Activated effector memory CD4-positive, alpha-beta T cell treated with anti-CD3 and anti-CD28 coated beads, Interleukin-2, amount 50 U/mL, for 16 hours (primary cell): Measurements from ENCODE around the gene CLMN.

Source experiments
- DNase-seq: peaks from one replicate; pipeline ENCODE4 v3.0.0-alpha.2; 2020

Gene CLMN

GRCh38 chr14:95341564-95341963 lies 21.9 kb upstream of the CLMN start:
- no peak for DNase-seq

GRCh38 chr14:95341115-95341514 lies 21.4 kb upstream of the CLMN start:
- DNase-seq = no peak

- no peak for DNase-seq
Measured at GRCh38 chr14:95340201-95340697, 20.5 kb upstream of the CLMN start.

- DNase-seq = no peak
Measured at GRCh38 chr14:95339301-95339865, 19.7 kb upstream of the CLMN start.

GRCh38 chr14:95338436-95338835 lies 18.7 kb upstream of the CLMN start:
- no peak for DNase-seq

- DNase-seq = no peak
Measured at GRCh38 chr14:95337041-95337595, 17.4 kb upstream of the CLMN start.

GRCh38 chr14:95336192-95336760 lies 16.6 kb upstream of the CLMN start:
- no peak for DNase-seq

GRCh38 chr14:95335071-95335470 lies 15.4 kb upstream of the CLMN start:
- DNase-seq = no peak

GRCh38 chr14:95334044-95334443 lies 14.3 kb upstream of the CLMN start:
- DNase-seq = no peak

- DNase-seq = no peak
Measured at GRCh38 chr14:95332641-95333040, 12.9 kb upstream of the CLMN start.

- DNase-seq = peak; percentile 28
Measured at GRCh38 chr14:95331708-95332408, 12.2 kb upstream of the CLMN start.

GRCh38 chr14:95330591-95331370 lies 11.1 kb upstream of the CLMN start:
- DNase-seq = no peak

- DNase-seq = no peak
Measured at GRCh38 chr14:95329941-95330340, 10.2 kb upstream of the CLMN start.

- DNase-seq = peak; percentile 16
Measured at GRCh38 chr14:95328729-95329503, 9.2 kb upstream of the CLMN start.

GRCh38 chr14:95327558-95328374 lies 8.1 kb upstream of the CLMN start:
- no peak for DNase-seq

GRCh38 chr14:95326987-95327386 lies 7.3 kb upstream of the CLMN start:
- peak; percentile 25 for DNase-seq

GRCh38 chr14:95323917-95324316 lies 4.2 kb upstream of the CLMN start:
- no peak for DNase-seq

GRCh38 chr14:95323361-95323760 lies 3.7 kb upstream of the CLMN start:
- no peak for DNase-seq

GRCh38 chr14:95322651-95323050 lies 2.9 kb upstream of the CLMN start:
- no peak for DNase-seq

GRCh38 chr14:95321693-95322455 lies 2.2 kb upstream of the CLMN start:
- DNase-seq = no peak
